Trophoblast cell (in vitro differentiated cells and primary cell): ENCODE results near the gene SYCN.
A peak's percentile ranks its signal among the peaks of the same experiment; 100 is the strongest.

ENCODE experiments used
- DNase-seq, 2 donors: peaks; one replicate each; pipeline ENCODE4 v3.0.0-alpha.2; 2016
- H2AFZ ChIP-seq: 2 replicates; pipeline ENCODE4 v1.6.1; 2013; ENCODE audit warnings: low read length, moderate library complexity, mild to moderate bottlenecking; ENCODE audit not compliant: insufficient read depth, poor library complexity
- H2AK5ac ChIP-seq: 2 replicates; pipeline ENCODE4 v1.6.1; 2013; ENCODE audit warnings: mild to moderate bottlenecking, low read length
- H2BK120ac ChIP-seq: 2 replicates; pipeline ENCODE4 v1.6.1; 2013; ENCODE audit warnings: low read length, mild to moderate bottlenecking, moderate library complexity; ENCODE audit not compliant: insufficient read depth, poor library complexity
- H2BK12ac ChIP-seq: 2 replicates; pipeline ENCODE4 v1.6.1; 2013; ENCODE audit warnings: mild to moderate bottlenecking, low read length, moderate library complexity
- H2BK5ac ChIP-seq: 2 replicates; pipeline ENCODE4 v1.6.1; 2013; ENCODE audit warnings: low read length, low read depth, moderate library complexity, mild to moderate bottlenecking; ENCODE audit not compliant: poor library complexity
- H3K14ac ChIP-seq: 2 replicates; pipeline ENCODE4 v1.6.1; 2013; ENCODE audit warnings: mild to moderate bottlenecking, low read length
- H3K18ac ChIP-seq: 2 replicates; pipeline ENCODE4 v1.6.1; 2013; ENCODE audit warnings: mild to moderate bottlenecking, low read length
- H3K23ac ChIP-seq: 2 replicates; pipeline ENCODE4 v1.6.1; 2013; ENCODE audit warnings: low read length
- H3K27ac ChIP-seq: 2 replicates; pipeline ENCODE4 v1.5.1; 2013; ENCODE audit warnings: low read depth, mild to moderate bottlenecking, inconsistent platforms, low read length, moderate library complexity
- H3K27me3 ChIP-seq: 2 replicates; pipeline ENCODE4 v1.6.1; 2013; ENCODE audit warnings: inconsistent platforms, mild to moderate bottlenecking, low read length, moderate library complexity; ENCODE audit not compliant: insufficient read depth
- H3K36me3 ChIP-seq, 2 experiments: 1 replicate in 1 of 2; 2 replicates in 1 of 2; pipeline ENCODE4 v1.6.1; 2013; ENCODE audit warnings: low read length in 2 of 2, mild to moderate bottlenecking in 2 of 2, moderate library complexity in 1 of 2; ENCODE audit not compliant: insufficient read depth in 2 of 2, control insufficient read depth in 1 of 2
- H3K4ac ChIP-seq: 2 replicates; pipeline ENCODE4 v1.6.1; 2013; ENCODE audit warnings: low read depth, mild to moderate bottlenecking, low read length, moderate library complexity
- H3K4me1 ChIP-seq, 2 experiments: 1 replicate in 1 of 2; 2 replicates in 1 of 2; pipeline ENCODE4 v1.6.1; 2013; ENCODE audit warnings: low read length in 2 of 2, mild to moderate bottlenecking in 2 of 2, moderate library complexity in 1 of 2; ENCODE audit not compliant: insufficient read depth in 2 of 2, control insufficient read depth in 1 of 2
- H3K4me2 ChIP-seq: 2 replicates; pipeline ENCODE4 v1.6.1; 2013; ENCODE audit warnings: inconsistent platforms, mild to moderate bottlenecking, low read length, moderate library complexity
- H3K4me3 ChIP-seq: 2 replicates; pipeline ENCODE4 v1.5.1; 2013; ENCODE audit warnings: mild to moderate bottlenecking, low read depth, low read length, inconsistent platforms
- H3K79me1 ChIP-seq: one replicate; pipeline ENCODE4 v1.6.1; 2013; ENCODE audit warnings: low read length
- H3K79me2 ChIP-seq: 2 replicates; pipeline ENCODE4 v1.6.1; 2013; ENCODE audit warnings: low read length, mild to moderate bottlenecking; ENCODE audit not compliant: control insufficient read depth, insufficient read depth, poor library complexity
- H3K9ac ChIP-seq: 2 replicates; pipeline ENCODE4 v1.6.1; 2013; ENCODE audit warnings: mild to moderate bottlenecking, low read length
- H3K9me3 ChIP-seq: 2 replicates; pipeline ENCODE4 v1.6.1; 2013; ENCODE audit warnings: low read depth, mild to moderate bottlenecking, control low read depth, inconsistent platforms, low read length; ENCODE audit not compliant: insufficient read depth
- H4K12ac ChIP-seq: 2 replicates; pipeline ENCODE4 v1.6.1; 2013; ENCODE audit warnings: low read depth, mild to moderate bottlenecking, low read length, moderate library complexity
- H4K8ac ChIP-seq: 2 replicates; pipeline ENCODE4 v1.6.1; 2013; ENCODE audit warnings: low read depth, mild to moderate bottlenecking, low read length, moderate library complexity
- H4K91ac ChIP-seq: one replicate; pipeline ENCODE4 v1.6.1; 2013; ENCODE audit warnings: low read depth, mild to moderate bottlenecking, low read length, moderate library complexity
- whole genome bisulfite sequencing: extraction: QIAGEN DNeasy Blood & Tissue Kit; methylation state at CpG from one replicate; pipeline ENCODE4 v1.1.7; 2013; ENCODE audit warnings: missing lambda C conversion rate; ENCODE audit not compliant: insufficient read length, insufficient coverage; ENCODE audit errors: extremely low coverage; 5-methylcytosine and 5-hydroxymethylcytosine counted together

Gene SYCN

GRCh38 chr19:39251081-39251480 is 47.0 kb upstream of the SYCN start:
- H3K4me3 ChIP-seq, result no peak overlapping the region
- H3K4ac ChIP-seq, result no peak overlapping the region
- H2AFZ ChIP-seq, result no peak overlapping the region
- no peak overlapping the region for H3K23ac ChIP-seq
- no peak overlapping the region for H3K18ac ChIP-seq
- no peak overlapping the region for H2BK120ac ChIP-seq
- H3K27ac ChIP-seq, result no peak overlapping the region
- H3K14ac ChIP-seq, result no peak overlapping the region
- H3K36me3 ChIP-seq, result no peaks in the 10 kb centered on the region
- H2BK5ac ChIP-seq, result no peak overlapping the region
- no peak overlapping the region for H4K8ac ChIP-seq
- peaks cover 16% of the 10 kb centered on the region for H3K9me3 ChIP-seq
- H4K12ac ChIP-seq, result no peak overlapping the region
- no CpG with 5 or more reads among the region's 5 CpGs for WGBS
- peaks cover 3 to 5% of the 10 kb centered on the region in 2 experiments for H3K4me1 ChIP-seq
- no peak overlapping the region for H2BK12ac ChIP-seq
- no peaks in the 10 kb centered on the region for H3K79me1 ChIP-seq
- H3K9ac ChIP-seq, result no peak overlapping the region
- no peak overlapping the region for H3K4me2 ChIP-seq
- no peak overlapping the region for H4K91ac ChIP-seq
- DNase-seq, result peak; percentile 65 to 88
- peaks cover 28% of the 10 kb centered on the region for H3K27me3 ChIP-seq
- no peaks in the 10 kb centered on the region for H3K79me2 ChIP-seq
- H2AK5ac ChIP-seq, result no peak overlapping the region

- Histone ChIP-seq H3K4me3 (no peak within 1 kb of the TSS), H4K12ac (no peak within 1 kb of the TSS), H3K14ac (no peak within 1 kb of the TSS), H3K18ac (no peak within 1 kb of the TSS), H2BK12ac (no peak within 1 kb of the TSS), H2BK120ac (no peak within 1 kb of the TSS), H2AFZ (no peak within 1 kb of the TSS), H3K27me3 (peaks cover 28% of the 10 kb centered on the region), H3K4me1 (peaks cover 3 to 5% of the 10 kb centered on the region in 2 experiments), H2AK5ac (no peak within 1 kb of the TSS), H3K79me2 (no peaks in the 10 kb centered on the region), H3K23ac (no peak within 1 kb of the TSS), H4K91ac (no peak within 1 kb of the TSS), H2BK5ac (no peak within 1 kb of the TSS), H3K9ac (no peak within 1 kb of the TSS), H3K4me2 (peak within 1 kb of the TSS; percentile 49), H4K8ac (no peak within 1 kb of the TSS), H3K4ac (no peak within 1 kb of the TSS), H3K9me3 (peaks cover 16% of the 10 kb centered on the region), H3K27ac (no peak within 1 kb of the TSS), H3K36me3 (no peaks in the 10 kb centered on the region), H3K79me1 (no peaks in the 10 kb centered on the region)
- no peak for DNase-seq
- WGBS, result no CpG with 5 or more reads among the region's 13 CpGs
These were observed 44.7 kb upstream of the SYCN start, which contains the start of gene IFNL4 for GRCh38 chr19:39248806-39249205. IFNL4 (minus strand) TSS chr19:39248856.

GRCh38 chr19:39247701-39248664 is 43.9 kb upstream of the SYCN start:
- Histone ChIP-seq H3K79me1 (no peaks in the 10 kb centered on the region), H3K79me2 (no peaks in the 10 kb centered on the region), H2AK5ac (no peak overlapping the region), H3K4me1 (peaks cover 3 to 5% of the 10 kb centered on the region in 2 experiments), H4K91ac (no peak overlapping the region), H3K23ac (no peak overlapping the region), H3K4ac (no peak overlapping the region), H3K9me3 (peaks cover 16% of the 10 kb centered on the region), H3K9ac (no peak overlapping the region), H4K8ac (no peak overlapping the region), H3K18ac (no peak overlapping the region), H3K14ac (no peak overlapping the region), H3K4me2 (peak overlapping the region; percentile 49), H3K27me3 (peaks cover 28% of the 10 kb centered on the region), H2BK5ac (no peak overlapping the region), H3K4me3 (no peak overlapping the region), H4K12ac (no peak overlapping the region), H2BK12ac (no peak overlapping the region), H3K27ac (no peak overlapping the region), H2AFZ (no peak overlapping the region), H3K36me3 (no peaks in the 10 kb centered on the region), H2BK120ac (no peak overlapping the region)
- no peak for DNase-seq
- no CpG with 5 or more reads among the region's 92 CpGs for WGBS

GRCh38 chr19:39246951-39247669 is 43.0 kb upstream of the SYCN start:
- H3K27me3 ChIP-seq, result peaks cover 28% of the 10 kb centered on the region
- H3K9me3 ChIP-seq, result peaks cover 16% of the 10 kb centered on the region
- no peak overlapping the region for H2AK5ac ChIP-seq
- no peaks in the 10 kb centered on the region for H3K79me1 ChIP-seq
- H2BK12ac ChIP-seq, result no peak overlapping the region
- H2BK120ac ChIP-seq, result no peak overlapping the region
- WGBS, result no CpG with 5 or more reads among the region's 42 CpGs
- no peak overlapping the region for H3K4me3 ChIP-seq
- H3K4me2 ChIP-seq, result peak overlapping the region; percentile 49
- no peak overlapping the region for H2AFZ ChIP-seq
- no peak overlapping the region for H3K23ac ChIP-seq
- peaks cover 3 to 5% of the 10 kb centered on the region in 2 experiments for H3K4me1 ChIP-seq
- no peak overlapping the region for H3K4ac ChIP-seq
- H3K27ac ChIP-seq, result no peak overlapping the region
- no peak for DNase-seq
- H3K14ac ChIP-seq, result no peak overlapping the region
- H3K9ac ChIP-seq, result no peak overlapping the region
- no peak overlapping the region for H4K91ac ChIP-seq
- no peaks in the 10 kb centered on the region for H3K79me2 ChIP-seq
- H3K36me3 ChIP-seq, result no peaks in the 10 kb centered on the region
- no peak overlapping the region for H4K8ac ChIP-seq
- H3K18ac ChIP-seq, result no peak overlapping the region
- H2BK5ac ChIP-seq, result no peak overlapping the region
- H4K12ac ChIP-seq, result no peak overlapping the region
